Endothelial cell of umbilical vein (primary cell): ENCODE measurements around the gene AKAP13. TPM values are rescaled to one million over a fixed set of nuclear protein-coding genes. Genes with fewer than 3 reads are reported as not detected.
"Not testable (repeated sequence)": the region's sequence is repeated elsewhere in the genome, so short reads cannot be mapped to it uniquely, and the experiment has no call there.

Experiments
- BruUV-seq: library from RNA; stranded (reverse); fragments of 400-500 nt; replicated peaks from 2 replicates; lab custom pipeline; 2021; lab: Mats Ljungman, UMichigan
- CTCF ChIA-PET: fragments of 300-600, 350-600 bp; sonication (Branson Sonifier 250); formaldehyde crosslinking; loops from one replicate; lab custom pipeline; 2021; ENCODE audit warnings: antibody characterized with exemption, inconsistent platforms; lab: Charles Lee
- POLR2A ChIA-PET: fragments of 300-600, 350-600 bp; sonication (Branson Sonifier 250); formaldehyde crosslinking; loops from one replicate; lab custom pipeline; 2021; ENCODE audit warnings: antibody characterized with exemption, inconsistent platforms; lab: Charles Lee
- DNase-seq: peaks from one replicate; pipeline ENCODE4 v3.0.0-alpha.2; 2011; ENCODE audit warnings: low read depth, low spot score
- FAIRE-seq: peaks from 2 replicates; lab custom pipeline; 2011; peaks lifted over from hg19 to GRCh38; lab: Jason Lieb, UNC
- H2AFZ ChIP-seq: 2 replicates; pipeline ENCODE4 v1.6.0; 2012; ENCODE audit warnings: low read depth, low read length, control low read depth, inconsistent platforms
- H3K27ac ChIP-seq: 2 replicates; pipeline ENCODE4 v1.5.1; 2011; ENCODE audit warnings: low read depth, mild to moderate bottlenecking, control low read depth, low read length, moderate library complexity; ENCODE audit not compliant: insufficient read depth
- H3K27me3 ChIP-seq, 2 experiments: 2 replicates each; pipeline versions ENCODE4 v1.6.0 to v1.6.1; 2011; ENCODE audit warnings: low read length in 2 of 2, mixed read lengths in 1 of 2; ENCODE audit not compliant: control insufficient read depth in 2 of 2, insufficient read depth in 2 of 2
- H3K36me3 ChIP-seq, 2 experiments: 2 replicates in 1 of 2; 3 replicates in 1 of 2; pipeline ENCODE4 v1.5.1; 2011; ENCODE audit warnings: low read length in 2 of 2, mild to moderate bottlenecking in 1 of 2, moderate library complexity in 1 of 2; ENCODE audit not compliant: control insufficient read depth in 2 of 2, insufficient read depth in 2 of 2; ENCODE audit errors: extremely low read depth in 1 of 2
- H3K4me1 ChIP-seq: 3 replicates; pipeline ENCODE4 v1.5.1; 2011; ENCODE audit warnings: mild to moderate bottlenecking, low read length; ENCODE audit not compliant: control insufficient read depth, insufficient read depth; ENCODE audit errors: extremely low read depth
- H3K4me2 ChIP-seq: 2 replicates; pipeline ENCODE4 v1.6.1; 2011; ENCODE audit warnings: low read length, control low read depth, mixed read lengths; ENCODE audit not compliant: insufficient read depth
- H3K4me3 ChIP-seq, 3 experiments: fragments of 200-600 bp in 1 of 3; sonication (generic), shearing (Covaris generic) in 1 of 3; replicated peaks in 1 of 3; 2 replicates each; pipeline ENCODE4 v1.5.1; 2011 to 2016; ENCODE audit warnings: control low read depth in 3 of 3, low read length in 3 of 3, mild to moderate bottlenecking in 2 of 3, inconsistent platforms in 1 of 3, low read depth in 1 of 3, moderate library complexity in 1 of 3; ENCODE audit not compliant: insufficient read depth in 1 of 3
- H3K79me2 ChIP-seq: 2 replicates; pipeline ENCODE4 v1.6.0; 2012; ENCODE audit warnings: low read length, inconsistent platforms; ENCODE audit not compliant: control insufficient read depth, insufficient read depth
- H3K9ac ChIP-seq: replicated peaks from 2 replicates; pipeline ENCODE3; 2011; ENCODE audit warnings: low read length, control low read depth; ENCODE audit not compliant: insufficient read depth; ENCODE audit errors: extremely low read depth
- H3K9me1 ChIP-seq: replicated peaks from 3 replicates; pipeline ENCODE4 v1.6.0; 2011; ENCODE audit warnings: mild to moderate bottlenecking, low read length; ENCODE audit not compliant: control insufficient read depth, insufficient read depth; ENCODE audit errors: extremely low read depth
- H3K9me3 ChIP-seq: replicated peaks from 2 replicates; pipeline ENCODE4 v1.5.1; 2012; ENCODE audit warnings: low read length, inconsistent platforms; ENCODE audit not compliant: control insufficient read depth, insufficient read depth
- H4K20me1 ChIP-seq: replicated peaks from 2 replicates; pipeline ENCODE3; 2011; ENCODE audit warnings: mild to moderate bottlenecking, low read length; ENCODE audit not compliant: control insufficient read depth, insufficient read depth; ENCODE audit errors: extremely low read depth
- EZH2 ChIP-seq: IDR thresholded peaks from 2 replicates; pipeline ENCODE4 v1.6.1; 2012; ENCODE audit warnings: borderline replicate concordance, low read depth, mild to moderate bottlenecking, moderate library complexity, low read length, inconsistent platforms; ENCODE audit not compliant: severe bottlenecking
- FOS ChIP-seq: IDR thresholded peaks from 2 replicates; pipeline ENCODE4 v1.6.1; 2011; ENCODE audit warnings: mild to moderate bottlenecking, low read length, moderate library complexity, borderline replicate concordance; ENCODE audit not compliant: insufficient read depth
- GATA2 ChIP-seq: IDR thresholded peaks from 2 replicates; pipeline ENCODE4 v1.7.0; 2011; ENCODE audit warnings: low read depth, mild to moderate bottlenecking, moderate library complexity, mixed read lengths, low read length; ENCODE audit not compliant: insufficient read length, insufficient read depth
- JUN ChIP-seq: IDR thresholded peaks from 2 replicates; pipeline ENCODE4 v1.6.1; 2011; ENCODE audit warnings: borderline replicate concordance, low read depth; ENCODE audit not compliant: insufficient read length, insufficient read depth
- MYC ChIP-seq: IDR thresholded peaks from one replicate; pipeline ENCODE4 v1.6.1; 2011; ENCODE audit warnings: mild to moderate bottlenecking, low read depth, low read length
- POLR2A ChIP-seq: IDR thresholded peaks from 2 replicates; pipeline ENCODE4 v1.6.1; 2012; ENCODE audit warnings: low read depth, mild to moderate bottlenecking, control low read depth, low read length
- POLR2AphosphoS5 ChIP-seq: IDR thresholded peaks from 2 replicates; pipeline ENCODE4 v1.6.1; 2012; ENCODE audit warnings: low read depth, mild to moderate bottlenecking, control low read depth, low read length, moderate library complexity; ENCODE audit not compliant: insufficient read depth
- dilution Hi-C: fragments of 300-500 bp; cut with MboI; formaldehyde crosslinking; loops from one replicate; pipeline ENCODE4 v1.15.0; 2019; ENCODE audit warnings: low sequenced_read_pairs; ENCODE audit not compliant: extremely low pct_ligation_motif_present
- intact Hi-C: fragments of 100-400 bp; cut with micrococcal nuclease; formaldehyde crosslinking; loops from one replicate; pipeline ENCODE4 v1.10.0; 2022
- polyA plus RNA-seq, 4 experiments: library from polyadenylated mRNA; depleted of rRNA in 3 of 4; stranded (reverse) in 3 of 4; unstranded in 1 of 4; fragments of >200 nt; gene quantifications; 2 replicates each; pipeline versions ENCODE4 v1.2.1 to v1.2.3, GENCODE V29; 2011 to 2012; ENCODE audit warnings: missing spikeins in 1 of 4
- total RNA-seq: library from RNA; stranded (reverse); gene quantifications from 2 replicates; pipeline ENCODE4 v1.2.3, GENCODE V29; 2021
- TF ChIP-seq, protein P1 (sequence below), 2 donors: IDR thresholded peaks; 1 replicate in 1 of 2; 2 replicates in 1 of 2; pipeline ENCODE4 v1.5.1; 2011; ENCODE audit warnings: low read length in 2 of 2, mild to moderate bottlenecking in 2 of 2, moderate library complexity in 2 of 2, control low read depth in 1 of 2, inconsistent platforms in 1 of 2, low read depth in 1 of 2; ENCODE audit not compliant: insufficient read depth in 1 of 2; ENCODE audit errors: extremely low read depth in 1 of 2
- TF ChIP-seq, protein P2 (sequence below): IDR thresholded peaks from 2 replicates; pipeline ENCODE4 v1.6.1; 2011; ENCODE audit not compliant: insufficient read depth, insufficient read length

AKAP13 gene
- total and polyA plus RNA-seq, 2 donors (not counting 3 experiments of a cell fraction or from before 2014, with no cell fraction given), result 22.8 to 87.8 TPM

DNA sequence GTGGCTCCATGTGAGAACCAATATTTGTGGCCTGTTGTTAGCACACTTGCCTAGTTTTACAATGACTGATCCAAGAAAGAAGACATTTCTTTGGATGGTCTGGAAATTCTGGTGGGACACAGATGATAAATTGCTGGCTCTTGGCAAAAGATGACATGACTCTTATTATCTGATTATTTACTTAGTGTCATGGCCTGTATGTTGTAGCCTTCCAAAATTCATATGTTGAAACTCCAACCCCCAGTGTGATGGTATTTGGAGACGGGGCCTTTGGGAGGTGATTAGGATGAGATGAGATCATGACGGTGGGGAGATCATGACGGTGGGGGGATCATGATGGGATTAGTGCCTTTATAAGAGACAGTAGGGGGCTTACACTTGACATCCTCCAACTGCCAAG lies 30.0 kb upstream of the AKAP13 start:
- Histone ChIP-seq H3K4me2 (no peak overlapping the region), H4K20me1 (no peaks in the 10 kb centered on the region), H3K36me3 (no peaks in the 10 kb centered on the region), H3K4me1 (peaks cover 9% of the 10 kb centered on the region), H3K9me1 (no peaks in the 10 kb centered on the region), H3K79me2 (no peaks in the 10 kb centered on the region), H3K27me3 (no peaks in the 10 kb centered on the region), H3K9ac (no peak overlapping the region), H3K27ac (no peak overlapping the region), H2AFZ (no peak overlapping the region), H3K4me3 (no peak overlapping the region), H3K9me3 (no peaks in the 10 kb centered on the region)
- CTCF ChIA-PET, result no interaction called here
- intact Hi-C loops, result no loop called here
- FAIRE-seq, result no peak
- dilution Hi-C loops, result no loop called here
- POLR2A ChIA-PET, result no interaction called here
- no peak for TF ChIP-seq JUN
- TF ChIP-seq FOS, result no peak
- no peak for TF ChIP-seq GATA2
- no peak for TF ChIP-seq POLR2AphosphoS5
- no peak for TF ChIP-seq MYC
- TF ChIP-seq, protein P1, sequence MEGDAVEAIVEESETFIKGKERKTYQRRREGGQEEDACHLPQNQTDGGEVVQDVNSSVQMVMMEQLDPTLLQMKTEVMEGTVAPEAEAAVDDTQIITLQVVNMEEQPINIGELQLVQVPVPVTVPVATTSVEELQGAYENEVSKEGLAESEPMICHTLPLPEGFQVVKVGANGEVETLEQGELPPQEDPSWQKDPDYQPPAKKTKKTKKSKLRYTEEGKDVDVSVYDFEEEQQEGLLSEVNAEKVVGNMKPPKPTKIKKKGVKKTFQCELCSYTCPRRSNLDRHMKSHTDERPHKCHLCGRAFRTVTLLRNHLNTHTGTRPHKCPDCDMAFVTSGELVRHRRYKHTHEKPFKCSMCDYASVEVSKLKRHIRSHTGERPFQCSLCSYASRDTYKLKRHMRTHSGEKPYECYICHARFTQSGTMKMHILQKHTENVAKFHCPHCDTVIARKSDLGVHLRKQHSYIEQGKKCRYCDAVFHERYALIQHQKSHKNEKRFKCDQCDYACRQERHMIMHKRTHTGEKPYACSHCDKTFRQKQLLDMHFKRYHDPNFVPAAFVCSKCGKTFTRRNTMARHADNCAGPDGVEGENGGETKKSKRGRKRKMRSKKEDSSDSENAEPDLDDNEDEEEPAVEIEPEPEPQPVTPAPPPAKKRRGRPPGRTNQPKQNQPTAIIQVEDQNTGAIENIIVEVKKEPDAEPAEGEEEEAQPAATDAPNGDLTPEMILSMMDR (IDR thresholded peaks at IDR 0.05; ENCODE audit: extremely low read depth in 1 of 2, insufficient read depth in 1 of 2, low read depth in 1 of 2, low read length in 2 of 2), result no peak
- TF ChIP-seq POLR2A, result no peak
- TF ChIP-seq EZH2, result no peak
- TF ChIP-seq, protein P2, sequence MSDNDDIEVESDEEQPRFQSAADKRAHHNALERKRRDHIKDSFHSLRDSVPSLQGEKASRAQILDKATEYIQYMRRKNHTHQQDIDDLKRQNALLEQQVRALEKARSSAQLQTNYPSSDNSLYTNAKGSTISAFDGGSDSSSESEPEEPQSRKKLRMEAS, result no peak
- no peak for DNase-seq
- BruUV-seq, result no TSS peak

DNA sequence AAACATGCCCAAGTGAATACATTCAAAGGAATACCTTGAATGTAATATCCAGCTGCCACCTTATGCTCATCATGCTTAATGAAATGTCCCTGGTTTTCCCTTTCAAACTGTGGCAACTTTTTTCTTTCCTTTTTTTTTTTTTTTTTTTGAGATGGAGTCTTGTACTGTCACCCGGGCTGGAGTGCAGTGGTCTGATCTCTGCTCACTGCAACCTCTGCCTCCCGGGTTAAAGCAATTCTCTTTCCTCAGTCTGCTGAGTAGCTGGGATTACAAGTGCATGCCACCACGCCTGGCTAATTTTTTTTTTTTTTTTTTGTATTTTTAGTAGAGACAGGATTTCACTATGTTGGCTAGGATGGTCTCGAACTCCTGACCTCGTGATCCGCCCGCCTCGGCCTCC lies 28.9 kb upstream of the AKAP13 start:
- H3K36me3 ChIP-seq, H3K79me2 ChIP-seq, H3K9me3 ChIP-seq, H3K27ac ChIP-seq, H3K4me3 ChIP-seq, DNase-seq, BruUV-seq, H2AFZ ChIP-seq, FAIRE-seq, H4K20me1 ChIP-seq, POLR2A ChIA-PET, H3K9me1 ChIP-seq, dilution Hi-C loops, H3K4me1 ChIP-seq, intact Hi-C loops, H3K9ac ChIP-seq, H3K4me2 ChIP-seq, H3K27me3 ChIP-seq: not testable (repeated sequence)
- CTCF ChIA-PET, result interaction anchor here (1.3 kb wide), 1 partner anchor 54 kb away, joined by 3 read pairs; no protein-coding TSS in a partner anchor
